GM19351 (cell line): ENCODE measurements around the gene TPD52L2.
"Not testable (repeated sequence)": the region's sequence is repeated elsewhere in the genome, so short reads cannot be mapped to it uniquely, and the experiment has no call there.

Experiments used
- ATAC-seq: cut with Tn5 transposase; IDR thresholded peaks from one replicate; pipeline ENCODE4 v1.9.1; 2021; ENCODE audit warnings: mild to moderate bottlenecking, moderate library complexity; ENCODE audit not compliant: unreplicated experiment

TPD52L2 gene

DNA sequence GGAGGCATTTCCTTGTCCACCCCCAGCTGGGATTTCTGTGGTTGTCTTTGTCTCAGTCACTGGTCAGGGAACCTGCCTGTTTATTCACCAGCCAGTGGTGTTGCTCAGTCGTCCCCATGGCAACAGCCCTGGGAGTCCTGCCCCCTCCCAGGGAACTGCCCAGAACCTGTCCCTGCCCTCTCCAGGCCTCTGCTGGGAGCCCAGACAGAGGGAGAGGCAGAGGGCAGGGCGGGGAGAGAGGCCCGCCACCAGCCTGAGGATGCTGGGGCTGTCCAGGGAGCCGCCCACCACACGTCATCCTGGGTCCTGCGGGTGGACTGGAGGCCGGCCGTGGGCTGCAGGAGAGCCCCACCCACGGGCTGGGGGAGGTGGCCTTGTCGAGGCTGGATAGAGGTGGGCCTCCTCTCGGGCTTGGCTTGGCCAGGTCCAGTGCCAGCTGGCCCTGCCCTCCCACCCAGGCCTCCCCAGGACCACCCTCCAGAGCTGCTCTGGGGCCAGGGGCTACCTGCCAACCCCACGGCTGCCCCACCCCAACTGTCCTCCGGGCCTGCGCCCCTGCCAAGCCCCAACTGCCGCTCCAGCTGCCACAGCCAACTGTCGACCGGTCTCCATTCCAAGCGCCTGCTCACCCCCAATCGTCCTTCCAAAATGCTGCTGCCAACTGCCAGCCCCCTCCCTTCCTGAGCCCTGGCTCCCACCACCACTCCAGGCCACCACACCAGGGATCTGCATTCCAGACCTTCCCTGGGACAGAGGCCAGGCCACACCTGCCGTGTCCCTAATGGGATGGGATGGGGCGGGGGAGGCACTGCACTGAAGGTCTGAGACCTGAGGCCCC, 29.8 kb upstream of the TPD52L2 start:
- ATAC-seq: no peak

- no peak for ATAC-seq
Measured at GRCh38 chr20:63836458-63837344, 28.4 kb upstream of the TPD52L2 start.

GRCh38 chr20:63837479-63837878, 27.6 kb upstream of the TPD52L2 start:
- no peak for ATAC-seq

DNA sequence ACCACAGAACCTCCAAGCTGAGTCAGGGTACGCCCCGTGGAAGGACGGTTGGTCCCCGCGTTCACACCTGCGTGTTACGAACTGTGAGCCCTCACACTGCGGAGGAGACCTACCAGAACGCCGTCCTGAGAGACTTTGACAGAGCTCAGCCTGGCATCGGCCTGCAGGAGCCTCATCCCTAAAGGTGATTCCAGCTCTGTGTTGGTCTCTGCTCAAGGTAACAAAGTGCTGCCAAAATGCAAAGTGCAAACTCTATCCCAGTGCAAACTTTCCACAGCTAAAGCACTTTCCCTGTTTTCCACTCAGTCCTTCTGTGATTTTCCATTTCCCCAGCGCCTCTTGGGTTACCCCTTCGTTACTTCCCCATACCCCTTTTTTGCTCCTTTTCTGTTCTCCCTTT, 25.4 kb upstream of the TPD52L2 start:
- no peak for ATAC-seq

DNA sequence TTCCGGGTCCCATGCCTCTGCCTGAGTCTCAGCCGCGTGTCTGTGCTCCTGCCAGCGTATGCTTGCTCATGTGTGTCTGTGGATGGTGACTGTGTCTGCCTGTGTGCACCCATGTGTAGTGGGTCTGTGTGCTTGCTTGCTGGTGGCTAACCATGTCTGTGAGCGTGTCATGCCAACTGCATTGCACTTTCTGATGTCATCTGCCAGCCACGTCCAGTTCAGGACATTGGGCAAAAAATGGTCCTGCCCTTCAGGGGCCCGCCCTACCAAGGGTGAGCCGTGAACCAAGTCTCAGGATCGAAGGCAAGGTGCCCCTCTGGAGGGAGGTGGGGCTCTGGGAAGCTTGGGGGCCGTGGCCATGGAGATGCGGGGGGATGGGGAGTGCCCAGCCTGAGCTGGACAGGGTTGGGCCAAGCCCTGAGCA, 24.7 kb upstream of the TPD52L2 start:
- no peak for ATAC-seq

DNA sequence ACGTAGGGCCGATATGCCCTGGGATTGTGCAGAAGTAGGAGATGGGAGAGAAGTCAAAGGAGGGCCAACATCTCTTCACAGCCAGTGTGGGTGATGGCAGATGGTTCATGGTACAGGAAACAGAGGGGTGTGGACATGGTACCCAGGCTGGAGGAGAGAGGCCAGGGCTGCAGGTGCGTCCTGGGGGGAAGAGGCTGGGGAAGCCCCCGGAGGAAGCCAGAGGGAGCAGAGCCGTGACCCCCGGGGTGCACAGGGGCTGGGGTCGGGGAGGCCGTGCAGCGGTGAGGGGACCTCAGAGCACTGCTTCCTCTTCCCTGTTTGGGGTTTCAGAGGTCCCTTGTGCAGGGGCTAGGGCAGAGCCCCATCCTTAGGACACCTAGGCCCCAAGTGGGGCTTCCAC, 22.8 kb upstream of the TPD52L2 start:
- no peak for ATAC-seq

- no peak for ATAC-seq
Measured at GRCh38 chr20:63843222-63843621, 21.8 kb upstream of the TPD52L2 start.

DNA sequence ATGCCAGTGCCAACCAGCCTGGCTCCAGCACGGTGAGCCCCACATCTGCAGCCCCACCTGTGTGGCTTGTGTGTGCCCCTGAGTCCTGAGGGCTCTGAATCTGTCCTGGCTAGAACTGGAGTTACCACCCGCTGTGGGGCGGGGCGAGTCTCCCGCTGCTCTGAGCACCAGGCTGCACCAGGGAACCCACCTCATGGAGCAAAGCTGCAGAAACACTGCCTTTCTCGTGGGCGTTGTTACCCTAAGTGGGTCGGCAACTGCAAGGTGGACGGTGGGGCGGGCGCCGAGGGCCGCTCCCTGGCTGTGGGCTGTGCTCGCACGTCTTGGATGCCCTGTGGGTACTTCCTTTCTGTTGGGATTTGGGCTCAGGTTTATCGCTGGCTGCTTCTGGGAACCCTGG, 21.3 kb upstream of the TPD52L2 start:
- no peak for ATAC-seq

DNA sequence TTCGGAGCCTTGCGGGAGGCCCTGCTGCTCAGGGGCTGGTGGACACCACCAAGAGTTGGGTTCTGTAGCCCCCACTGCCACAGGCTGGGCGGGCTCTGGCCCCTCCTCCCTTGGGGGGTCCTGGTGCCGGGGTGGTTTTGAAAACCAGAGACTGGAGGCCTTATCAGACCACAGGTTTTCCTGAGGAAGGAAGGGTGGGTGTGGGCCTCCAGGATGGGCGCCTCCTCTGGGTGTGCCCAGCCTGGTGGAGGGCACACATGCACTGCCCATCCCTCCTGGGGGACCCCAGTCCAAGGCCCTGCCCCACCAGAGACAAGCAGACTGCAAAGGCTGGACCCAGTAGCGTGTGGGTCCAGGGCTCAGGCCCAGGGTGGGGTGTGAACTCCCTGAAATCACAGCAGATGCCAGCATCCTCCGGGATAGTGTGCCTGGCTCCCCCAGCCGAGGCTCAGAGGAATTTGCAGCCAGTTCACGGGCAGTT, 20.5 kb upstream of the TPD52L2 start:
- no peak for ATAC-seq

- ATAC-seq: no peak
Measured at GRCh38 chr20:63846128-63846771, 18.8 kb upstream of the TPD52L2 start.

DNA sequence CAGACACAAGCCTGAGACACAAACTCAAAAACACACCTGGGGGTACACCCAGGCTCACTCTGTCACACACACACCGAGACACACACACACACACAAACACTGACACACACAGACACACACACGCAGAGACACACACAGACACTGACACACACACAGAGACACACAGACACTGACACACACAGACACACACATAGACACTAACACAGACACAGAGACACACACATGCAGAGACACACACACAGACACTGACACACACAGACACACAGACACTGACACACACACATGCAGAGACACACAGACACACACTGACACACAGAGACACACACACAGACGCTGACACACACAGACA, 18.2 kb upstream of the TPD52L2 start:
- ATAC-seq: no peak

GRCh38 chr20:63847237-63848002, 17.6 kb upstream of the TPD52L2 start:
- ATAC-seq: no peak

GRCh38 chr20:63848003-63848911, 16.8 kb upstream of the TPD52L2 start:
- no peak for ATAC-seq

DNA sequence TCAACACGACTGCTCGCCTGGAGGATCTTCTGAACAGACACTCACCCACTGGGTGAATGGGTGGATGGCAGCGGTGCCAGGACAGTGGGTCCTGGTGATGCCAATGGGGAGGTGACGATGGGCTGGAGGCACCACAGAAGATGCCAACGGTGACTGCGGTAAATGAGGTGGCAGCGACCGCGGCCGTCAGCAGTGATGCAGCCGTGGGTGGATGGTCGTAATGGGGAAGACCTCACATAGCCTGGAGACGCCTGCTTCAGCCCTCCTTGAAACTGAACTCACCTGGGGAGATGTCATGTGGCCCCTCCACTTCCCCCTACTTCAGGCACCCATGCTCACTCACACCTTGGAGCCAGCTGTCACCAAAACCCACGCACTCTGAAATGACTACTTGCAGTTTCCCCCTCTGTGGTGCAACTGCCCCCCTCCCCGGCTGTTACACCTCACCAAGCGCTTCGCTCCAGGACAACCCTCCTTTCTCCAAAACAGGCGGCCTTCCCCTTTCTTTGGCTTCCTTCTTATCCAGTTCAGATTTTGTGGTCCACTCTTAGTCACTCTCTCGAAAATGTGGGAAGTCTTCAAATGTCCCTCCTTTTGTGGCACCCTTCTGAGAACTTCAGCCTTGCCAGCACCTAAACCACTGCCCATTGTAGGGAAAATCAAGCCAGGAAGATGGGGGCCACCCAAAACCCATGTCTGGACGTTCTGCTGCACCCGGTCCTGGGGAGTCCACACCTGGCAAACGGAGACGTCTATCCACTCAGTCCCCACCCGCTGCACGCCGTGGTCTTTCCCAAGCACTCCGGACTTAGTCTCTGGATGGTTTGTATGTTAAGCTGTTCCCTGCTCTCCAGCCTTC, 14.2 kb upstream of the TPD52L2 start:
- ATAC-seq: peak; percentile 78

DNA sequence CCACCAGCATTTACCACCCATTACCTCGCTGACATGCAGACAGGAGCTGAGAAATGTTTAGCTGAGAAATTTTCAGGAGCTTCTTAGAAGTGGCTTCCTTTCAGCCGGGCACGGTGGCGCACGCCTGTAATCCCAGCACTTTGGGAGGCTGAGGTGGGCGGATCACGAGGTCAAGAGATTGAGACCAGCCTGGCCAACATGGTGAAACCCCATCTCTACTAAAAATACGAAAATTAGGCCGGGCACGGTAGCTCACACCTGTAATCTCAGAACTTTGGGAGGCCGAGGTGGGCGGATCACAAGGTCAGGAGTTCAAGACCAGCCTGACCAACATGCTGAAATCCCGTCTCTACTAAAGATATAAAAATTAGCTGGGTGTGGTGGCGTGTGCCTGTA, 13.5 kb upstream of the TPD52L2 start:
- not testable (repeated sequence) for ATAC-seq

DNA sequence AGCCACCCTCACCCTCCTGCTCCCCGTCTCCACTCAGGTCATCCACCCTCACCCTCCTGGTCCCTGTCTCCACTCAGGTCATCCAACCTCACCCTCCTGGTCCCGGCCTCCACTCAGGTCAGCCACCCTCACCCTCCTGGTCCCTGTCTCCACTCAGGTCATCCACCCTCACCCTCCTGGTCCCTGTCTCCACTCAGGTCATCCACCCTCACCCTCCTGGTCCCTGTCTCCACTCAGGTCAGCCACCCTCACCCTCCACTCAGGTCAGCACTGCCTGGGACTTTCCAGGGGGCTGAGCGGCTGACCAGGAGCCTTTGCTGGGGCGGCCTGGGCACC, 11.4 kb upstream of the TPD52L2 start:
- not testable (repeated sequence) for ATAC-seq

GRCh38 chr20:63854069-63854765, 10.9 kb upstream of the TPD52L2 start:
- no peak for ATAC-seq

DNA sequence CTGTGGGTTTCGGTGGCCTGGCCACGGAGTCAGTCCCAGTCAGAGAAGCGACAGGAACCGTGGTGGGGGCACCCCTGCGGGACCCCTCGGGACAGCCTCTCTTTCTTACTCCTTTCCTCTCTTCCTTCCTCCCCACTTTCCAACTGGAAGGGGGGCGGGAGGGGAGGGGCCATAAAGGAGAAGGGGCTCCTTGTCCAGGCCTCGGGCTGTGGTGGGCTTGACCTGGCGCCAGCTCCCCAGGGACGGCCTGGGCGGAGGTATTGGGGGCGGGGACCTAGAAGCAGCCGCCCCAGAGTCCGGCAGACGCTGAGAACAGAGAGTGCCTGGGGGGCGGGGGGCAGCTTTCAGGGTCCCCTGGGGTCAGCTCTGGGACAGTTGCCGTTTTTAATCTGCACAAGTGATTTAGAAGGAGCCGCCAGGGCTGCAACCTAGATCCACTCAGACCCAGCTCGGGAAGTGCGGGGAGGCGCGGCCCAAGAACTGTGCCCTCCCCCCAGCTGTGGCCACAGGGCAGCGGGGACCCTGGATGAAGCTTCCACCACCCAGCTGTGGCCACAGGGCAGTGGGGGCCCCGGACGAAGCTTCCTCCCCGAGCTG, 10.2 kb upstream of the TPD52L2 start:
- no peak for ATAC-seq
